T-helper 1 cell treated with Interleukin-12 subunit alpha and Interleukin-12 subunit beta and Interleukin-4 antibody, amounts not matched to agents 30 ng/mL and 1 ng/mL, for 36 hours (primary cell): ENCODE data around the gene NPHS2. TPM values are rescaled to one million over a fixed set of nuclear protein-coding genes. Genes with fewer than 3 reads are reported as not detected.
"Not testable (repeated sequence)": the region's sequence is repeated elsewhere in the genome, so short reads cannot be mapped to it uniquely, and the experiment has no call there.

ENCODE experiments used
- intact Hi-C: fragments of 100-400 bp; cut with micrococcal nuclease; formaldehyde crosslinking; loops from one replicate; pipeline ENCODE4 v1.15.1; 2024
- total RNA-seq: library from RNA; stranded (reverse); gene quantifications from 2 replicates; pipeline ENCODE4 v1.2.3, GENCODE V29; 2022

The NPHS2 gene
- total RNA-seq, 1 donor from 2014 or later = not detected

GRCh38 chr1:179547021-179547535 is 28.7 kb downstream of the NPHS2 start:
- intact Hi-C loops = no loop called here

GRCh38 chr1:179545321-179545720 is 30.4 kb downstream of the NPHS2 start:
- intact Hi-C loops = no loop called here

GRCh38 chr1:179541774-179542173 is 34.0 kb downstream of the NPHS2 start:
- intact Hi-C loops = no loop called here

- intact Hi-C loops = no loop called here
Measured at GRCh38 chr1:179530352-179530751, 45.4 kb downstream of the NPHS2 start.

GRCh38 chr1:179529482-179530195 is 46.1 kb downstream of the NPHS2 start:
- intact Hi-C loops = no loop called here

GRCh38 chr1:179518544-179518943 is 57.2 kb downstream of the NPHS2 start:
- intact Hi-C loops = not testable (repeated sequence)

- intact Hi-C loops = no loop called here
Measured at GRCh38 chr1:179516976-179517705, 58.6 kb downstream of the NPHS2 start.

GRCh38 chr1:179510038-179510437 is 65.7 kb downstream of the NPHS2 start:
- intact Hi-C loops = no loop called here

- intact Hi-C loops = no loop called here
Measured at GRCh38 chr1:179509384-179509783, 66.4 kb downstream of the NPHS2 start.

GRCh38 chr1:179506199-179506598 is 69.5 kb downstream of the NPHS2 start:
- intact Hi-C loops = no loop called here

Other genes with a start within 250 kb of the NPHS2 start
- gene AXDND1, start 210.0 kb downstream of the NPHS2 start, total RNA-seq = 0.61 TPM in 1 of 2 replicates, not detected in the other
- not detected in 2 replicates for gene TDRD5, start 15.9 kb upstream of the NPHS2 start, total RNA-seq
- gene FAM163A, start 167.3 kb upstream of the NPHS2 start, total RNA-seq = not detected in 2 replicates